Thoracic aorta (tissue), 2 donors: Measurements from ENCODE around the gene PRICKLE3. TPM values are rescaled to one million over a fixed set of nuclear protein-coding genes. Genes with fewer than 3 reads are reported as not detected.

Experiments used
- ATAC-seq: fragments of 150-250 bp; one replicate; pipeline ENCODE4 v1.8.0; 2017; ENCODE audit warnings: low read depth; ENCODE audit not compliant: insufficient number of reproducible peaks, low FRiP score
- DNase-seq: peaks from one replicate; pipeline ENCODE4 v3.0.0-alpha.2; 2020; ENCODE audit warnings: low spot score
- H3K27ac ChIP-seq, 2 donors: fragments of 200-600 bp; sonication (generic); 1 replicate in 1 of 2; 2 replicates in 1 of 2; pipeline ENCODE4 v1.5.1; 2016; ENCODE audit warnings: mild to moderate bottlenecking in 2 of 2, moderate library complexity in 2 of 2
- H3K27me3 ChIP-seq: fragments of 200-600 bp; sonication (generic); replicated peaks from 2 replicates; pipeline ENCODE4 v1.6.0; 2016; ENCODE audit warnings: mild to moderate bottlenecking; ENCODE audit not compliant: insufficient read depth
- H3K36me3 ChIP-seq: fragments of 200-600 bp; sonication (generic); one replicate; pipeline ENCODE4 v1.5.1; 2016
- H3K4me1 ChIP-seq, 2 donors: fragments of 200-600 bp; sonication (generic); 1 replicate in 1 of 2; 2 replicates in 1 of 2; pipeline versions ENCODE4 v1.5.1 to v1.6.0; 2016; ENCODE audit warnings: low read depth in 2 of 2, mild to moderate bottlenecking in 1 of 2; ENCODE audit not compliant: control insufficient read depth in 1 of 2
- H3K4me3 ChIP-seq: fragments of 200-600 bp; sonication (generic); 2 replicates; pipeline ENCODE4 v1.5.1; 2016; ENCODE audit warnings: mild to moderate bottlenecking
- H3K9me3 ChIP-seq: fragments of 200-600 bp; sonication (generic); 2 replicates; pipeline ENCODE4 v1.5.1; 2016
- CTCF ChIP-seq: fragments of 200-600 bp; sonication (generic); IDR thresholded peaks from one replicate; pipeline ENCODE4 v1.5.1; 2019; ENCODE audit warnings: antibody characterized with exemption
- total RNA-seq, 2 donors: library from RNA; depleted of rRNA; stranded (reverse); fragments of >200 nt; gene quantifications; one replicate each; pipeline versions ENCODE4 v1.1.0 to v1.2.3, GENCODE V29; 2016

PRICKLE3 gene
- total RNA-seq, 2 donors from 2014 or later: 21.4 to 46.7 TPM

GRCh38 chrX:49212209-49212608 is 26.0 kb upstream of the PRICKLE3 start:
- no peak for TF ChIP-seq CTCF
- no peak for ATAC-seq
- Histone ChIP-seq H3K27ac (no peak overlapping the region), H3K27me3 (no peaks in the 10 kb centered on the region), H3K4me3 (no peak overlapping the region), H3K36me3 (no peaks in the 10 kb centered on the region), H3K4me1 (no peaks in the 10 kb centered on the region), H3K9me3 (no peaks in the 10 kb centered on the region)
- no peak for DNase-seq

GRCh38 chrX:49211074-49211473 is 24.9 kb upstream of the PRICKLE3 start:
- no peak for ATAC-seq
- Histone ChIP-seq H3K27me3 (no peaks in the 10 kb centered on the region), H3K4me3 (no peak overlapping the region), H3K36me3 (no peaks in the 10 kb centered on the region), H3K9me3 (no peaks in the 10 kb centered on the region), H3K4me1 (no peaks in the 10 kb centered on the region), H3K27ac (no peak overlapping the region)
- DNase-seq: no peak
- TF ChIP-seq CTCF: no peak

GRCh38 chrX:49210406-49210805 is 24.2 kb upstream of the PRICKLE3 start:
- no peak for ATAC-seq
- H3K9me3 ChIP-seq: no peaks in the 10 kb centered on the region

GRCh38 chrX:49209434-49210251 is 23.5 kb upstream of the PRICKLE3 start:
- no peak for TF ChIP-seq CTCF
- Histone ChIP-seq H3K27me3 (no peaks in the 10 kb centered on the region), H3K36me3 (no peaks in the 10 kb centered on the region), H3K27ac (no peak overlapping the region), H3K4me3 (no peak overlapping the region), H3K4me1 (no peaks in the 10 kb centered on the region), H3K9me3 (no peaks in the 10 kb centered on the region)
- DNase-seq (no peak), ATAC-seq (no peak)

More at GRCh38 chrX:49210406-49210805, 24.2 kb upstream of the PRICKLE3 start:
- Histone ChIP-seq H3K27ac (no peak overlapping the region), H3K27me3 (no peaks in the 10 kb centered on the region), H3K4me3 (no peak overlapping the region), H3K4me1 (no peaks in the 10 kb centered on the region), H3K36me3 (no peaks in the 10 kb centered on the region)
- DNase-seq: no peak
- no peak for TF ChIP-seq CTCF

GRCh38 chrX:49208399-49208798 is 22.2 kb upstream of the PRICKLE3 start:
- ATAC-seq (no peak), DNase-seq (no peak)
- no peak for TF ChIP-seq CTCF
- Histone ChIP-seq H3K9me3 (no peaks in the 10 kb centered on the region), H3K4me1 (no peaks in the 10 kb centered on the region), H3K36me3 (no peaks in the 10 kb centered on the region), H3K4me3 (no peak overlapping the region), H3K27ac (no peak overlapping the region), H3K27me3 (no peaks in the 10 kb centered on the region)
